GM20000 (cell line): ENCODE measurements around the gene MTPN.

ENCODE experiments used
- DNase-seq: peaks from one replicate; pipeline ENCODE4 v3.0.0; 2012; ENCODE audit warnings: low spot score
- TF ChIP-seq, protein P1 (sequence below): IDR thresholded peaks from 2 replicates; pipeline ENCODE4 v1.5.1; 2012; ENCODE audit warnings: mild to moderate bottlenecking, control low read depth; ENCODE audit errors: extremely low read depth, missing control alignments

The MTPN gene

DNA sequence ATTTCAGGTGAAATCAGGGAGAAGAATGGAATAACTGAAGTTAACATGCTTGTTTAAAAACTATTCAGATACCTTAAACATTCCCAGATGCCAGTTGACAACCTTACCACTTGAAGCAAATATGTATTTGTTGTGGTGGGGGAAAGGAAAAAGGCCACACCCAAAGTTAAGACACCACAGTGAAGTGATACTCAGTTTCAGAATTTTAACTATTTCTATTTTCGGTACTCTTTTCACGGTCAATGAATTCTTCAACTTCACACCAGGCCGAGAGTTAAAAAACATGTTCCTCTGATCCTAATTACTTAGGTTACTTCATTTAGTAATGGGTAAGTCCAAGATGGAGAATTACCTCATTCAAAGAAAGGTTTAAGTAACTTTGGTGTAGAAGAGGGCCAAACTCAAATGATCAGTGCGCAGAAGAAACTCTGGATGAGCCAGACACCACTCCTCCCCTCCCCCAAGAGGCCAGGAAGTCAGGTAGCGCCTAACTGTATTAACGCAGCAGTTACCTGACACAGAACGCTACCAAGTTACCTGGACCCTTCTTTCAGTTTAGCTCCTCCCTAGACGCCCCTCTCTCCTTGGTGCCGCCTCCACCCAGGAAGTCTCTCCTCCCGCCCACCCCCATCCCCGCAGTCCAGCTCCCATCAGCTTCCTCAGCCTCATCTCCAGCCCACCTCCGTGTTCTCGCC lies 700 bp downstream of the MTPN start:
- TF ChIP-seq, protein P1, sequence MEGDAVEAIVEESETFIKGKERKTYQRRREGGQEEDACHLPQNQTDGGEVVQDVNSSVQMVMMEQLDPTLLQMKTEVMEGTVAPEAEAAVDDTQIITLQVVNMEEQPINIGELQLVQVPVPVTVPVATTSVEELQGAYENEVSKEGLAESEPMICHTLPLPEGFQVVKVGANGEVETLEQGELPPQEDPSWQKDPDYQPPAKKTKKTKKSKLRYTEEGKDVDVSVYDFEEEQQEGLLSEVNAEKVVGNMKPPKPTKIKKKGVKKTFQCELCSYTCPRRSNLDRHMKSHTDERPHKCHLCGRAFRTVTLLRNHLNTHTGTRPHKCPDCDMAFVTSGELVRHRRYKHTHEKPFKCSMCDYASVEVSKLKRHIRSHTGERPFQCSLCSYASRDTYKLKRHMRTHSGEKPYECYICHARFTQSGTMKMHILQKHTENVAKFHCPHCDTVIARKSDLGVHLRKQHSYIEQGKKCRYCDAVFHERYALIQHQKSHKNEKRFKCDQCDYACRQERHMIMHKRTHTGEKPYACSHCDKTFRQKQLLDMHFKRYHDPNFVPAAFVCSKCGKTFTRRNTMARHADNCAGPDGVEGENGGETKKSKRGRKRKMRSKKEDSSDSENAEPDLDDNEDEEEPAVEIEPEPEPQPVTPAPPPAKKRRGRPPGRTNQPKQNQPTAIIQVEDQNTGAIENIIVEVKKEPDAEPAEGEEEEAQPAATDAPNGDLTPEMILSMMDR = no peak
- DNase-seq = peak; percentile 17

DNA sequence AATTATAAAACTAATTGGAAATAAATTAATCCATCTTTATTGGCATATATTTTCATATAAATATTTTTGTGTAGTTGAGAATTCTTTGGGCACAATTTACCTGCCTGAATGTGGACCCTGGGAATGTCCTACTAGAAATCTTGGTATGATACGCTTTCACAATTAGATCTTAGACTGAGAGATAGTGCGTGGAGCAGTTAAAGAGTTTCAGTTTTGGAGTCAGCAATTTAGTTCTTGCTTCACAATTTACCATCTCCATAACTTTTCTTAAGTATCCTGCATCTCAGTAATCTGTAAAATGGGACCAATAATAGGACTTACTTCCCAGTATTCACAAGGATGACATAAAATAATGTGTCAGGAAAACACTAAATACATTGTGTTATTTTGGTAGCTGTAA lies 2.0 kb downstream of the MTPN start:
- DNase-seq = no peak

DNA sequence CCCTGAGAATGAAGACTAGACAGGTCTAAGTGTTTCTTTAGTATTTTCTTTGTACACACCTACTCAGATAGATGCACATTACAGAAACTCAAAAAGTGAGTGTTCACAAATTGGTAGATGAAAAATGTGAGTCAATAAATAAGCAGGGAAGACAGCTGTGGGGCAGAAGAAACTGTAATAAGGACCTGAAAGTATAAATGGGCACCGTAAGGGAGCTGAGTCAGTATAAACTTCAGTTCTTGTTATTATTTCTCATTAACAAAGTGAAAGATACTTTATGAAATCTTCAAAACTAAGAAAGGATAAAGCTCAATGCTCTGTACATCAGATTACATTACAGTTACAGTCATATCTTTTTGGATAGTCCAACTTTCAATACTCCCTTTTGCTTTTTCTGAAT lies 2.5 kb downstream of the MTPN start:
- DNase-seq = no peak
- TF ChIP-seq, protein P1 = no peak

More for the DNA sequence above, 2.0 kb downstream of the MTPN start:
- TF ChIP-seq, protein P1 = no peak

DNA sequence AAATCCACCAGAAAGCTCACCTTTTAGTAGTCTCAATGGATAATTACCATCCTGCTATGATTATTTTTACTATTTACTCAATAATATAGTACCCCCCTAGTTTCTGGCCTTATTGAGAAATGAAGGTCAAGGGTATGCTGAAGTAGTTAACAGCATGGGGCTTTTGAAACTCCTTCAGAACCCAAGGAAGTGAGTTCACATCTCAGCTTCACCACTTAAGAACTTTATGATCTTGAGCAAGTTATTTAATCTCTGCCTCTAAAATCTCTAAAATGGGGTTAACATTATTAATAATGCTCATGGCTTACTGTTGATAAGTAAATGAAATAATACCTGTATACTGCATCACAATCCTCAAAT lies 5.8 kb downstream of the MTPN start:
- TF ChIP-seq, protein P1 = no peak
- DNase-seq = no peak

DNA sequence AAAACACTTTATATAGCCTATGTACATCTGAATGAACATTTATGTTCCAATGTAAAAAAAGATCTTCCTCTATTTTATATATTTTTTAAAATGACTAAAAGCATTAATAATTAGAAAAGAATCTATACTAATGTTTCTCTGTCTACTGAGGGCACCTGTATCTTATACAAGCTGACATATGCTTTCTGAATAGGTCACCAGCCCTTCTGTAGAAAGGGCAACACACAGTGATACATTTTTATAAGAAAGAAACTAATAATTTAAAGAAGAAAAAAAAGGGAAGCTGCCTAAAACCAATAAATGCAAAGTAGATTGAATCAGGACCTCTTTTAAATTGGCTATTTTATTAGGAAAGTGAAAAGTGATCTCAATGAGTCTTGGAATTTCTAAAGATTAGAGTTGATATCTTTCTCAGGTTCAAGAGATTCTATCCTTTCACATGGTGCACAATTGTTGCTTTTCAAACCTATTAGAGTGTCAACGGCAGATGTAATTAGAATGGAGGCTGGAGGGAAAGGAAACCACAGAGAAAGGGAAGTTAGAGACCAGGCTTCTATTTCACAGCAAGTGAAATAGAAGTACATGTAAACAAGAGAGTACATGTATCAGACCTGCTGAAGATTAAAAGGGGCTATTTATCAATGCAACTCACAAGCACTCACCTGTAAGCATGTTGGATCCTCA lies 6.3 kb downstream of the MTPN start:
- TF ChIP-seq, protein P1 = no peak
- DNase-seq = peak; percentile 32

DNA sequence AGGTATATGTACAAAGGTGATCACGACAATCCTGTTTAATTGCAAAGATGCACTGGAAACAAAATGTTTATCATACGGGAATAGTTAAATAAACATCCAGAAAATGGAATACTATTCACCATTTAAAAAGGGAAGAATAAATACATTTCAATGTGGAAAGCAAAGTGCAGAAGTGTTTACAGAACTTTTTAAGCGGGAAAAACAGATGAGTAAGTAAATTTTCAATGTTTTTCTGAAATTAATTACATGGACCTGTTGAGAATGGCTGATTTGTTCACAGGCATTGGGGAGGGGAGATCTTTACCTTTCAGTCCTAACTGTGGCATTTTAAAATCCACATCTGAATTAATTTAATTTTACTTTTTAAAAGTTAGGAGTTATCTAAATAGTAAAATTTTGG lies 7.1 kb downstream of the MTPN start:
- TF ChIP-seq, protein P1 = no peak
- no peak for DNase-seq

DNA sequence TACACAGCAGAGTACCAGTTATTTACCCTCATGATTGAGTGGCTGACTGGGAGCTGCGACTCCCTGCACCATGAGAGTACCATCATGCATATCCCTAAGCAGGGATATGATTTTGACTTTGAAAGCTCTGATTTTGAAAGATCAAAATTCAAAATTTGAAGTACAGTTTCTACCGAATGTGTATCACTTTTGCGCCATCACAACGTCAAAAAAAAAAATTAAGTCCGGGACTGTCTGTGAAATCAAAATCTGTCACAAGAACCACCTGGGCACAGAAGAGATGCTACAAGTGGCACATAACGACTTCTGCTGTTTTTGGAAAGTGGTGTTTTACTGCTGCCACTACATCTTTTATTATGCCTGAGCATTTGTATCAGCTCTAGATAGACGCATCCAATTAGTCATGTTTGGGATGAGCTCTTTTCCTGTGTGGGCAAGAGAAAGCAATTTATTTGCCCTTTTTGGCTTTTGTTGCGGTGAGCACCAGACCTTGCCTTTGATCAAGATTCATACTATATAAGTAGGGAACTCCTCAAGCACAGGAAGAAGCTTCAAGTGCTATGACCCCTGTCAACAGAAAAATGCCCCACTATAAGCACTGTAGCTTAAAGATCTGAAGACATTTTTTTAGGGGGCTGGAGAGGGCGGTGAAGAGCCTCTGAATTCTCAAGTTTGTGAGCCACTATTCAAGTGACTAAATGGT lies 10.7 kb downstream of the MTPN start:
- DNase-seq = no peak
- TF ChIP-seq, protein P1 = no peak
